Effector memory CD8-positive, alpha-beta T cell (primary cell): ENCODE measurements around the gene DICER1.

Experiments
- ATAC-seq: fragments of 150-1000 bp; cut with Tn5 transposase; replicated peaks from 2 replicates; pipeline ENCODE4 v1.10.0; 2021; ENCODE audit warnings: mild to moderate bottlenecking, moderate library complexity
- DNase-seq, 3 experiments: peaks; one replicate each; pipeline ENCODE4 v3.0.0; 2021
- H3K27ac Mint-ChIP-seq, 2 donors: one replicate each; pipeline ENCODE4 v1.8.0; 2022; ENCODE audit warnings: mild to moderate bottlenecking in 2 of 2, mixed read lengths in 2 of 2, moderate library complexity in 2 of 2
- H3K27me3 Mint-ChIP-seq, 2 donors: one replicate each; pipeline ENCODE4 v1.8.0; 2022; ENCODE audit warnings: mixed read lengths in 2 of 2
- H3K36me3 Mint-ChIP-seq: one replicate; pipeline ENCODE4 v1.8.0; 2022; ENCODE audit warnings: mild to moderate bottlenecking, moderate library complexity, mixed read lengths; ENCODE audit not compliant: insufficient read depth
- H3K4me1 Mint-ChIP-seq, 2 donors: one replicate each; pipeline ENCODE4 v1.8.0; 2022; ENCODE audit warnings: low read depth in 2 of 2, mixed read lengths in 2 of 2
- H3K4me3 Mint-ChIP-seq, 2 donors: one replicate each; pipeline ENCODE4 v1.8.0; 2022; ENCODE audit warnings: mild to moderate bottlenecking in 2 of 2, mixed read lengths in 2 of 2, moderate library complexity in 2 of 2
- H3K9me3 Mint-ChIP-seq, 2 donors: one replicate each; pipeline ENCODE4 v1.8.0; 2022; ENCODE audit warnings: mixed read lengths in 2 of 2

The DICER1 gene

DNA sequence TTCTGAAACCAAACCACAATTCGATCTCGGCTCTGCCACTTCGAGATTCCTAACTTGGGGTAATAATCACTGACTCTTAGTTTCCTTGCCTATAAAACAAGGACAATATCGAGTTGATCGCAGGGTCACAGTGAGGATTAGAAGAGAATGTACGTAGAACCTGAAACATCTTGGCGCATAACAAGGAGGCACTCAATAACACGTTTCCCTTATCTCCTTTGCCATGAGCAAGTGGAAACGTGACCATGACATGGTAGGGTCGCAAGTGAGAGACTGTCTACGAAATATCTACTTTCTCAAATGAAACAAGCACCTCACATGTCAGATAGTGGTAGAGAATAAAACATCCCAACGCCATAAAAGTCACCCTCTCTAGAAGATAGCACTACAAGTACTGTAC, 2.3 kb downstream of the DICER1 start:
- H3K4me3 Mint-ChIP-seq, result peak overlapping the region; percentile 78 to 80
- ATAC-seq, result no peak
- H3K9me3 Mint-ChIP-seq, result no peaks in the 10 kb centered on the region
- H3K27me3 Mint-ChIP-seq, result no peaks in the 10 kb centered on the region
- no peak for DNase-seq
- H3K27ac Mint-ChIP-seq, result peak overlapping the region in 1 of 2 donors; percentile 44
- peaks cover 13% of the 10 kb centered on the region for H3K36me3 Mint-ChIP-seq
- H3K4me1 Mint-ChIP-seq, result peaks cover 42 to 58% of the 10 kb centered on the region in 2 donors

DNA sequence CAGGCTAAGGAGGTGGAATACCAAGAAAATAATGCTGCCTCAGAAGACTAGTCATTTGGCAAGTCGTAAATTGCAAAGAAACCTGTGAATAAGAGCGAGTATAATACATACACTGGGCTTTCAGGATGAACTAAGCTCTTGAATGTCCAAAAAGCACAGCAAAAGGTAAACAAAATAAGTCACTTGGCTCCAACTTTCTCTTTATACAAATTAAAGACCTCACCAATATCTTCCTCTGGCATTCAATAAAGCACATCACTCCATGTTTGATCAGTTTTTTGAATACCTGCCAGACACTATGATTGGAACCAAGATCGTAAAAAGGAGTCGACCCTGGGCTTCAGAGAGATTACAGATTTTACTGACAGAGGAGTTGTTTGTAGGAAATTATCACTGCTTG, 3.5 kb downstream of the DICER1 start:
- Mint-ChIP-seq H3K4me3 (peak overlapping the region; percentile 3 to 21), H3K4me1 (peaks cover 47 to 68% of the 10 kb centered on the region in 2 donors), H3K36me3 (peaks cover 13% of the 10 kb centered on the region), H3K9me3 (no peaks in the 10 kb centered on the region), H3K27ac (peak overlapping the region in 1 of 2 donors; percentile 2), H3K27me3 (no peaks in the 10 kb centered on the region)
- ATAC-seq (no peak), DNase-seq (no peak)

DNA sequence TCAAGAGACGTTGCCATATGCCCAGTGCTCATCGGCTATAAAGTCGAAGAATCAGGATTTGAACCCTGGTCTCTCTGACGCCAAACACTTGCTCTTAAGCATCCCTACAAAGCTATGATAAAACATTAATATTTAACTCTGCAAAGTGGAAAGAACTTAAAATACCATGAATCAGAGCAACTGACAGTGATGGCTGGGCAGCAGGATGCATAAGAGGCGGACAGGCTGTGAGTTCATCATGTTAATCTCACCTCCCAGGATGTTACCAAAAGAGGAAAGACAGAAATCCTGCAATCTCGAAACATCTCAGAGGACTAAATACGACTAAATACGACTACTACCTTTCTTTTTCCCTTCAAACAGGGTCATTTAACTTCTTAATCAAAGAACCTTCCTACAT, 5.8 kb downstream of the DICER1 start:
- peaks cover 6% of the 10 kb centered on the region for H3K36me3 Mint-ChIP-seq
- no peaks in the 10 kb centered on the region for H3K9me3 Mint-ChIP-seq
- ATAC-seq (no peak), DNase-seq (no peak)
- H3K4me3 Mint-ChIP-seq, result peak overlapping the region in 1 of 2 donors; percentile 18
- no peaks in the 10 kb centered on the region for H3K27me3 Mint-ChIP-seq
- no peak overlapping the region for H3K27ac Mint-ChIP-seq
- peaks cover 52 to 83% of the 10 kb centered on the region in 2 donors for H3K4me1 Mint-ChIP-seq

DNA sequence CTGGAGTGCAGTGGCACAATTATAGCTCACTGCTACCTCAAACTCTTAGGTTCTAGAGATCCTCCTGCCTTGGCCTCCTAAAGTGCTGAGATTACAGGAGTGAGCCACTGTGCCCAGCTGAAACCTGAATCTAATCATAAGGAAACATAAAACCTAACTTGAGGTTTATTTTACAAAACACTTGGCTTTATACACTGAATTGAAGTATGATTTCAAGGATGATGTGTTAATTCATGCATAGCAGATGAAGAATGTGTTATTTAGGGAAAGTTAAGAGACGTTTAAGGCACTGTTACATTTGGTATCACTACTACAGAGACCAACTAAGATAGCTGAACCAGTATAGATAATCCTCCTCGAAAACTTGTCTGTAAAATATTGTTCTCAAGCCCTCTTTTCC, 6.4 kb downstream of the DICER1 start:
- peaks cover 6% of the 10 kb centered on the region for H3K36me3 Mint-ChIP-seq
- H3K27me3 Mint-ChIP-seq, result no peaks in the 10 kb centered on the region
- H3K4me3 Mint-ChIP-seq, result no peak overlapping the region
- ATAC-seq (no peak), DNase-seq (no peak)
- peaks cover 0 to 6% of the 10 kb centered on the region in 2 donors for H3K9me3 Mint-ChIP-seq
- H3K27ac Mint-ChIP-seq, result no peak overlapping the region
- H3K4me1 Mint-ChIP-seq, result peaks cover 53 to 85% of the 10 kb centered on the region in 2 donors

DNA sequence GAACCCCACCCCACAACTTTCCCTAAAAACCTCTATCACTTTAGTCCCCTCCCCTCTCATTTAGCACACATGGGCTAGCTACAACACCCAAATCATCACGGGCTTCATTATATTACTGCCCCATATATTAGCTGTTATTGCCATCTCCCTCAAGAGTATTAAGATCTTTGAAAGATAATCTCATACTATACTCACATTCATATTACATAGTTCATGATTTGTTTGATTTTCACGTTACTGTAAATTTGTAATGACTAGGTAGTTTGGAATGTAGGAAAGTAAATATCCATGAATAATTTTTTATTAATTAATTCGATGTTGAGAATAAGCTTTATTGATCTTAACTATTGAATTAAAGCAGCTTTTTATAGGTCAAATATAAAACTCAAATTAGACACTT, 7.9 kb downstream of the DICER1 start:
- Mint-ChIP-seq H3K27me3 (no peaks in the 10 kb centered on the region), H3K4me3 (peak overlapping the region in 1 of 2 donors; percentile 29), H3K4me1 (peaks cover 47 to 72% of the 10 kb centered on the region in 2 donors), H3K27ac (no peak overlapping the region), H3K9me3 (peaks cover 2 to 14% of the 10 kb centered on the region in 2 donors), H3K36me3 (peaks cover 6% of the 10 kb centered on the region)
- DNase-seq (no peak), ATAC-seq (no peak)

DNA sequence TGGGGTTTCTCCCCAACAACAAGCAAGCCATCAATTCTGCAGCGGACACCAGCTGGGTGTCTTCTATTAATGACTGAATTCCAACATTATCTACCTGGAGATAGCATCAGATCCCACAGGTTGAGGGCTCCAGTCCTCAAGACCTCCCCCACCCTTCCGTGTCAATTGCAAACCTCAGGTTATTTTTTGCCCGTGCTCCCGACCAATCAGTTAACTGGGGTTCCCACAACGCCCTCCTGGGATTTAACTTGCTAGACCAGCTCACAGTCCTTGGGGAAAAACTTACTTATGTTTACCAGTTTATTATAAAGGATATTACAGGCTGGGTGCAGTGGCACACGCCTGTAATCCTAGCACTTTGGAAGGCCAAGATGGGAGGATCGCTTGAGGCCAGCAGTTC, 9.7 kb downstream of the DICER1 start:
- no peak overlapping the region for H3K27ac Mint-ChIP-seq
- H3K36me3 Mint-ChIP-seq, result peaks cover 6% of the 10 kb centered on the region
- DNase-seq (no peak), ATAC-seq (no peak)
- H3K4me3 Mint-ChIP-seq, result no peak overlapping the region
- H3K27me3 Mint-ChIP-seq, result no peaks in the 10 kb centered on the region
- peaks cover 41 to 72% of the 10 kb centered on the region in 2 donors for H3K4me1 Mint-ChIP-seq
- H3K9me3 Mint-ChIP-seq, result peaks cover 2 to 14% of the 10 kb centered on the region in 2 donors

DNA sequence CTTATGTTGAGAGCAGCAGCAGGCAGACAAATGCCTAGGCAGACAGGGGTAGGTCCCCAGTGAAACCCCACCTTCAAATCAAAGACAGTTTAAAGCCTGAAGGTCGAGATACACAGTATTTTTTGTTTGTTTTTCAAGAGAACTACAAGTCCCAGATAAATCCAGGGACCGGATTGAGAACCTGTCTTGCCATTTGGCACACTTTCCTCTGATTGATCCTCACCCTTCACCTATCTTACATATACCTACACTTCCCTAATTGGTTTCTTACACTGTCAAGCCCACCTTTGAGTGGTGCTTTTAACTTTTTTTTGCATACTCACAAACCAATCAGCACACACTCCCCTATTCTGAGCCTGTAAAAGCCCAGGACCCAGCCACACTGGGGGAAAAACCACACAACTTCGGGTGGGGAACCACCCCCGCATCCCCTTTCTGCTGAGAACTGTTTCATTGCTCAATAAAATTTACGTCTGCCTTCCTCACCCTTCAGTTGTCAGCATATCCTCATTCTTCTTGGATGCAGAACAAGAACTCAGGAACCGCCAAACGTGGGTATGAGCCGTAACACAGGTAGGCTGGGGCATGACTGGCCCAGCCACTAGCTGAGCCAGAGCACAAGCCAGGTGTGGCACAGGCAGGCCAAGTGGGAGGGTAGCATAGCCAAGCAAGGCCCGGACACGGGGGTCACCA, 11.1 kb downstream of the DICER1 start:
- H3K4me1 Mint-ChIP-seq, result peaks cover 37 to 72% of the 10 kb centered on the region in 2 donors
- H3K27me3 Mint-ChIP-seq, result no peaks in the 10 kb centered on the region
- ATAC-seq, result no peak
- H3K4me3 Mint-ChIP-seq, result peak overlapping the region in 1 of 2 donors; percentile 42
- peaks cover 2 to 14% of the 10 kb centered on the region in 2 donors for H3K9me3 Mint-ChIP-seq
- H3K27ac Mint-ChIP-seq, result peak overlapping the region in 1 of 2 donors; percentile 65
- DNase-seq, result no peak
- H3K36me3 Mint-ChIP-seq, result peaks cover 6% of the 10 kb centered on the region

DNA sequence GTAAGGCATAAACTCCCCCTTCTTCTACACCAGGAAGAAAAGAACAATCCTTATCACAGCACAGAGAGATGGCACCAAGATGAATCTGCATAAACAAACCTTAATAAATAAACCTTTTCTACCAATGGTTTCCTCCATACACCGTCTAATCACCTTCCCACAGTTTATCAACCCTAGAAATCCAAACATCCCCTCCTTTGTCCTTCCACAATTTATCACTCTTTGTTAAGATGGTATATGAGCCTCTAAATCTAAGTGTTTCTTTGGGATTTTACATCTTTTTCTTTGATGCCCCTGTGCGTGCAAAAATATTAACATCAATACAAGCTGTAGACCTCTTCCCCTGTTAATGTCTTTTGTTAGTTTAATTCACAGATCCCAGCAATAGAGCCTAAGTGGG, 12.5 kb downstream of the DICER1 start:
- Mint-ChIP-seq H3K4me1 (peaks cover 36 to 71% of the 10 kb centered on the region in 2 donors), H3K27ac (peak overlapping the region in 1 of 2 donors; percentile 20), H3K9me3 (peaks cover 2 to 14% of the 10 kb centered on the region in 2 donors), H3K4me3 (peak overlapping the region in 1 of 2 donors; percentile 48), H3K36me3 (peaks cover 6% of the 10 kb centered on the region), H3K27me3 (no peaks in the 10 kb centered on the region)
- no peak for ATAC-seq
- DNase-seq, result no peak

DNA sequence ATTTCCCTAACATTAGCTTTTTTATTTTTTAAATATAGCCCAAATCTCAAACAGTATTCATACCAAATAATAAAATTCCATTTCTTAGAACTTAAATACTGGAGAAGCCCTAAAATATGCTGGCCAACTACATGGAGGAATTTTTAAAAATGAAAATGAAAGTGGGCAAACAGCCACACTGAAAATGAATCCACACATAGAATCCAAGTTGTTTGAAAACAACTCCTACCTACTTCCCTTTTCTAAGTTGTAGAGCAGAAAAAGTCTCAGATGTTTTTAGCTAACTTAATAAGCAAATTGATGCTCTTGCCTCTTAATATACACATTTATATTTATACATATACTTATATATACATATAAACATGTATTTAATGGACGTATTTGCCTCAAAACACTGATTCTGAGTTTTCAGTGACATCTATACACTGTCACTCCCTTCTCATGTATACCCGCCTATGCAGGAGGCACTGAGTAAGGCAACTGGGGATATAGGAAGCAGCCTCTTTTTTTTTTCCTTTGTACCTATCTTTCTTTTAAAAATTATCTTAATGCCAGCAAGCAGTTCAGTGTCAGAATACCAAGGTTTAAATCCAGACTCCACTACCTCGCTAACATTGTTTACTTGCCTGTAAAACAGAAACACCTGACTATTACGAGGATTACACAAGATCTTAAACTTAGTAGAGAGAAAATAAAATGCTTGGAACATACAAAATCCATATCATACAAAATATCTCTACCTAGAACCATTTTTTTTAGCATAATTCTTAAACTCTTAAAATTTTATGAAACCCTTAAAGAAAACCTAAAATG, 13.3 kb downstream of the DICER1 start:
- DNase-seq (no peak), ATAC-seq (no peak)
- Mint-ChIP-seq H3K4me3 (no peak overlapping the region), H3K9me3 (peaks cover 2 to 14% of the 10 kb centered on the region in 2 donors), H3K36me3 (peaks cover 6% of the 10 kb centered on the region), H3K4me1 (peaks cover 37 to 73% of the 10 kb centered on the region in 2 donors), H3K27me3 (no peaks in the 10 kb centered on the region), H3K27ac (no peak overlapping the region)

DNA sequence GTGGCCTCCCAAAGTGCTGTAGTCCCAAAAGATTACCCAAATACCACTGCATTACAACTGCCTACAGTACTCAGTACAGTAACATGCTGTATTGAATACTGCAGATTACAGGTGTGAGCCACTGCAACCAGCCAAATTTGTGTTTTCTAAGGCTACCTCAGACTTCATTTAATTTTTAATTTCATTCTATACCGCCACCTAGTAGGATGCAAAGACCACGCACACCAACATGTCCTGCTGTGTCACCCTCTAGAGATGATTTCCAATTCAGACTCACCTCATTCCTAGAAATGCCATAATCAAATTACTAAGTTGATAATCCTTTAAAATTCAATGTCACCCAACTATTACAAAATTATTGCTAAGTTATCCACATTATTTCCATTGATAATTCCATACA, 15.1 kb downstream of the DICER1 start:
- H3K27ac Mint-ChIP-seq, result peak overlapping the region in 1 of 2 donors; percentile 44
- H3K36me3 Mint-ChIP-seq, result no peaks in the 10 kb centered on the region
- no peak overlapping the region for H3K4me3 Mint-ChIP-seq
- peaks cover 35 to 73% of the 10 kb centered on the region in 2 donors for H3K4me1 Mint-ChIP-seq
- H3K27me3 Mint-ChIP-seq, result no peaks in the 10 kb centered on the region
- DNase-seq (no peak), ATAC-seq (no peak)
- H3K9me3 Mint-ChIP-seq, result peaks cover 2 to 14% of the 10 kb centered on the region in 2 donors

DNA sequence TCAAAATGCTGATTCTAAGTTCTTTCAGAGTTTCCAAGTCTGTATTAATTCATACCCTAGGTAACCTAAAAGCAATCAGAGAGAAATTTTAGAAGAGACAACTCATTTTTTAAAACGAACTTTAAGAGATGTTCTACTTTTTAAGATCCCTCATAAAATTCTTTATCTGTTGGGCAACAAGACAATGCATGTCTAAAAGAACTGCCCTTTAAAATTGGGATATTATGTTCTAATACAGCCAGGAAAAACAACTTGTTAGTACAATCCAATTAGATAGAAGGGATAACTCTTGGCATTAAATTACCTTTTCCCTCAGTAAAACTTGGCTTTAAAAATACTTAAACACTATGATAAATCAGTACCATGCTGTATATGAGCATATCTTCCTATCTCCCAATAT, 15.6 kb downstream of the DICER1 start:
- DNase-seq (no peak), ATAC-seq (no peak)
- peaks cover 37 to 75% of the 10 kb centered on the region in 2 donors for H3K4me1 Mint-ChIP-seq
- H3K36me3 Mint-ChIP-seq, result no peaks in the 10 kb centered on the region
- peak overlapping the region in 1 of 2 donors; percentile 44 for H3K27ac Mint-ChIP-seq
- H3K9me3 Mint-ChIP-seq, result peaks cover 2 to 14% of the 10 kb centered on the region in 2 donors
- H3K27me3 Mint-ChIP-seq, result no peaks in the 10 kb centered on the region
- H3K4me3 Mint-ChIP-seq, result no peak overlapping the region

DNA sequence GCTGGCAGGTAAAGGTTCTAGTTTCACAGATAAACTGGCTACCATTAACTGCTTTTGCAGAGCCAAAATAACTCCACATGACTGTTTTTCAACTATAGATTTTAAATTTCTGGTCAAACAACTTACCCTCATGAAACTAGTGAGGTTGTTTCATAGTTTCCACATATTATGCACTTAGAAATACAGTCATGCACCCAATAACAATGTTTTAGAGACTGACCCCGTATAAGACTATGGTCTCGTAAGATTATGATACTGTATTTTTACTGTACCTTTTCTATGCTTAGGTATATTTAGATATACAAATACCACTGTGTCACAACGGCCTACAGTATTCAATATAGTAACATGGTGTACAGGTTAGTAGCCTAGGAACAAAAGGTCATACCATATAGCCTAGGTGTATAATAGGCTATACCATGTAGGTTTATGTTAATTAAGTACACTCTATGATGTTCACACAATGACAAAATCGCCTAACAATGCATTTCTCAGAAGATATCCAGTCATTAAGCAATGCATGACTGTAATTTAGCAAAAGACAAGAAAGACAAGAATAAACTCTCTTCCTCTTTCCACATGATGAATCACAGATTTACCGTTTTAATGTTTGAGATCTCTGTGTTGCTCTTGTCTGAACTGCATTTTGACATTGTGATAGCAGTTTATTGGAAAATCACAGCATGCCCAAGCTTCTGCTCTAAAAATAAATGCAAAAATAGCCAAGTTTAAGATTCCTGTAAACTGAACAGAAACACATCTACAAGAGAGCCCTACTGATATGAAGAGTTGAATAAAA, 17.1 kb downstream of the DICER1 start:
- peak overlapping the region; percentile 50 to 52 for H3K27ac Mint-ChIP-seq
- no peaks in the 10 kb centered on the region for H3K36me3 Mint-ChIP-seq
- peaks cover 38 to 76% of the 10 kb centered on the region in 2 donors for H3K4me1 Mint-ChIP-seq
- H3K9me3 Mint-ChIP-seq, result peaks cover 2 to 8% of the 10 kb centered on the region in 2 donors
- no peak overlapping the region for H3K4me3 Mint-ChIP-seq
- no peak for DNase-seq
- H3K27me3 Mint-ChIP-seq, result no peaks in the 10 kb centered on the region
- ATAC-seq, result no peak

DNA sequence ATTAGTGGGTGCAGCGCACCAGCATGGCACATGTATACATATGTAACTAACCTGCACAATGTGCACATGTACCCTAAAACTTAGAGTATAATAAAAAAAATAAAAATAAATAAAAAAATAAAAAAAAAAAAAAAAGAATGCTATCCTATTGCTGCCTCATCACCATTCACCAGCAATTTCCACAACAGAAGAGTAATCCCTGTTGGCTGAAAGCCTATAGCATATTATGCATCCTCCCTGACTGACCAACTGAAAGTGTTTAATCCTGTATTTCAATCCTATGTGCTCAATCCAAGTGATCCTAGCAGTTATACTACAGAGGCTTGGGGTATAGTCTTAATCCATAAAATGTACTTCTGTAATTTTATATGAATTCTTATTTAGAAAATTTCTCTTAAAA, 18.5 kb downstream of the DICER1 start:
- H3K4me1 Mint-ChIP-seq, result peaks cover 37 to 82% of the 10 kb centered on the region in 2 donors
- DNase-seq (no peak), ATAC-seq (no peak)
- H3K9me3 Mint-ChIP-seq, result no peaks in the 10 kb centered on the region
- H3K27ac Mint-ChIP-seq, result peak overlapping the region; percentile 64 to 78
- H3K36me3 Mint-ChIP-seq, result no peaks in the 10 kb centered on the region
- H3K27me3 Mint-ChIP-seq, result no peaks in the 10 kb centered on the region
- peak overlapping the region in 1 of 2 donors; percentile 19 for H3K4me3 Mint-ChIP-seq
